Naive thymus-derived CD4-positive, alpha-beta T cell (primary cell): ENCODE results near the gene ANKRD34A. TPM values are rescaled to one million over a fixed set of nuclear protein-coding genes. Genes with fewer than 3 reads are reported as not detected.
A peak's percentile ranks its signal among the peaks of the same experiment; 100 is the strongest.

Experiments used
- ATAC-seq: fragments of 150-1000 bp; cut with Tn5 transposase; 2 replicates; pipeline ENCODE4 v1.10.0; 2021; ENCODE audit warnings: mild to moderate bottlenecking, moderate library complexity
- CTCF ChIA-PET: fragments of 350-600 bp; sonication (Branson Sonifier 250); formaldehyde crosslinking; loops from one replicate; lab custom pipeline; 2021; ENCODE audit warnings: antibody characterized with exemption; lab: Charles Lee
- POLR2A ChIA-PET: fragments of 350-600 bp; sonication (Branson Sonifier 250); formaldehyde crosslinking; loops from one replicate; lab custom pipeline; 2021; ENCODE audit warnings: antibody characterized with exemption, inconsistent platforms; lab: Charles Lee
- DNase-seq, 9 donors: peaks; one replicate each; pipeline versions ENCODE4 v3.0.0 to v3.0.0-alpha.2; 2020 to 2022; ENCODE audit warnings: mixed read lengths in 1 of 9
- H3K27ac ChIP-seq: one replicate; pipeline ENCODE4 v1.7.0; 2013; ENCODE audit warnings: mild to moderate bottlenecking, low read depth, low read length, moderate library complexity
- H3K27me3 ChIP-seq, 2 donors: one replicate each; pipeline ENCODE4 v1.7.0; 2013; ENCODE audit warnings: low read length in 2 of 2, mild to moderate bottlenecking in 2 of 2, moderate library complexity in 2 of 2; ENCODE audit not compliant: control insufficient read depth in 2 of 2, insufficient read depth in 2 of 2
- H3K36me3 ChIP-seq, 3 experiments: 1 replicate in 2 of 3; 2 replicates in 1 of 3; pipeline ENCODE4 v1.7.0; 2013; ENCODE audit warnings: low read length in 3 of 3, mild to moderate bottlenecking in 3 of 3, moderate library complexity in 1 of 3; ENCODE audit not compliant: insufficient read depth in 3 of 3, control insufficient read depth in 2 of 3
- H3K4me1 ChIP-seq, 2 donors: one replicate each; pipeline ENCODE4 v1.7.0; 2013; ENCODE audit warnings: low read length in 2 of 2, mild to moderate bottlenecking in 2 of 2, moderate library complexity in 1 of 2; ENCODE audit not compliant: control insufficient read depth in 2 of 2, insufficient read depth in 2 of 2
- H3K4me3 ChIP-seq: 2 replicates; pipeline ENCODE4 v1.7.0; 2013; ENCODE audit warnings: mild to moderate bottlenecking, low read length
- H3K9me3 ChIP-seq, 3 experiments: 1 replicate in 2 of 3; 2 replicates in 1 of 3; pipeline ENCODE4 v1.7.0; 2013; ENCODE audit warnings: low read length in 3 of 3; ENCODE audit not compliant: control insufficient read depth in 2 of 3
- H3K27ac Mint-ChIP-seq, 9 donors: one replicate each; pipeline ENCODE4 v1.8.0; 2020 to 2022; ENCODE audit warnings: mixed read lengths in 9 of 9, mild to moderate bottlenecking in 8 of 9, moderate library complexity in 5 of 9, inconsistent platforms in 2 of 9
- H3K27me3 Mint-ChIP-seq, 5 donors: one replicate each; pipeline ENCODE4 v1.8.0; 2021 to 2022; ENCODE audit warnings: mixed read lengths in 5 of 5, mild to moderate bottlenecking in 1 of 5
- H3K36me3 Mint-ChIP-seq, 5 donors: one replicate each; pipeline ENCODE4 v1.8.0; 2020 to 2022; ENCODE audit warnings: mixed read lengths in 5 of 5, mild to moderate bottlenecking in 3 of 5, inconsistent platforms in 1 of 5
- H3K4me1 Mint-ChIP-seq, 7 donors: one replicate each; pipeline ENCODE4 v1.8.0; 2020 to 2022; ENCODE audit warnings: mixed read lengths in 7 of 7, mild to moderate bottlenecking in 3 of 7, inconsistent platforms in 1 of 7
- H3K4me3 Mint-ChIP-seq, 10 donors: one replicate each; pipeline ENCODE4 v1.8.0; 2020 to 2022; ENCODE audit warnings: mild to moderate bottlenecking in 10 of 10, mixed read lengths in 10 of 10, moderate library complexity in 6 of 10, inconsistent platforms in 2 of 10
- H3K9me3 Mint-ChIP-seq, 11 donors: one replicate each; pipeline ENCODE4 v1.8.0; 2020 to 2022; ENCODE audit warnings: mixed read lengths in 11 of 11, mild to moderate bottlenecking in 4 of 11, inconsistent platforms in 1 of 11, moderate library complexity in 1 of 11
- intact Hi-C, 2 donors: fragments of 100-400 bp; cut with micrococcal nuclease; formaldehyde crosslinking; loops; one replicate each; pipeline ENCODE4 v1.15.1; 2023
- polyA plus RNA-seq, 2 donors: library from polyadenylated mRNA; unstranded; fragments of 300-500 nt; fragmentation: Illumina TruSeq; gene quantifications; one replicate each; pipeline ENCODE4 v1.2.3, GENCODE V29; 2021
- total RNA-seq, 6 experiments: library from RNA in 5 of 6; stranded (reverse) in 5 of 6; gene quantifications; 1 replicate in 5 of 6; 2 replicates in 1 of 6; pipeline ENCODE4 v1.2.3 and lab custom pipeline; 2021 to 2026

Gene ANKRD34A
- total and polyA plus RNA-seq, 7 experiments from 2014 or later = 0.11 to 1.5 (median 0.66) TPM

DNA sequence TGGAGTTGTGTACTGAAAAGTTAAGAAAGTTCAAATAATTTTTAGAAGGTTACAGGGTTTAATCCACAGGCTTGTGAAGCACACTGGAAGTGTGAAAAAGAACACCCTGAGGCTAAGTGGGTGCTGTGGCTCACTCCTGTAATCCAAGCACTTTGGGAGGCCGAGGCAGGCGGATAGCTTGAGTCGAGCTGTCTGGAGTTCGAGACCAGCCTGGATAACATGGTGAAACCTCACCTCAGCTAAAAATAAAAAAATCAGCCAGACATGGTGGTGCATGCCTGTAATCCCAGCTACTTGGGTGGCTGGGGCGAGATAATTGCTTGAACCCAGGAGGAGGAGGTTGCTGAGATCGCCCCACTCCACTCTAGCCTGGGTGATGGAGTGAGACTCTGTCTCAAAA lies 22.2 kb upstream of the ANKRD34A start:
- no peak overlapping the region for H3K4me3 Mint-ChIP-seq

DNA sequence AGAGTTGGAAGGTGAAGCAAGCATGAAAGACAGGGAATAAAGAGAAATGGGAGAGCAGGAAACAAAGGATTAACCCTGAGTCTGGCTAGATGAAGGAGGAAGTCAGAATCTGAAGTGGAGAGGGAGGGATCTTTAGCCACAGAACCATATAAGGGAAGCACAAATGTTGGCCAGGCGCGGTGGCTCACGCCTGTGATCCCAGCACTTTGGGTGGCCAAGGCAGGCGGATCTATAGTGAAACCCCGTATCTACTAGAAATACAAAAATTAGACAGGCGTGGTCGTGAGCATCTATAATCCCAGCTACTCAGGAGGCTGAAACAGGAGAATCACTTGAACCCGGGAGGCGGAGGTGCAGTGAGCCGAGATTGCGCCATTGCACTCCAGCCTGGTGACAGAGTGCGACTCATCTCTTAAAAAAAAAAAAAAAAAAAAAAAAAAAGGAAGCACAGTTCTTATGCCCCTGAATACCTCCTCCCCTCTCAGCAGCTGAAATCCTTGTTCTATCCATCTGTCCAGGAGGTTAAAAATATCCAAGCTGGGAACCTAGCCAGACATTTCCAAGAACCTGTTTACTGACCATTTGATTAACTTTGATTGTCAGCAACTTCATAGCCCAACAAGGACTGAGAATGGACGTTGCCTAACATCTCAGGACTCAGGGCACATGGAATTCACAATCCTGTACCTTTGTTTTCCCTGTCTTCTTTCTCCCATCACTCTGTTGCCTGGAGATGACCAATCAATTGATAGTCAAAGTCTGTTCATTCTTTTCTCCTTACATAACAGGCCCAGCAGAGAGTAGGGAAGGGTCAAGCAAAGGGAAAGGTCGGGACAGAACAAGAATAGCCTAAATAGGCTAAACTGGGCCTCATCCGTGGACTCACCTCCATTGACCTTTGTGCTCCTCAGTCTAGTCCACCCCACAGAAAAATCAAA lies 21.4 kb upstream of the ANKRD34A start:
- ChIA-PET CTCF (interaction anchor here (0.9 to 1.2 kb wide), 2 partner anchors 8 to 11 kb away, joined by 3 to 4 read pairs; partner anchors contain the start of gene TXNIP), POLR2A (interaction anchor here (0.6 to 24.3 kb wide), 3 partner anchors 14 to 20 kb away, joined by 3 to 1779 read pairs (median 6); partner anchors contain the start of genes HJV and TXNIP)
- Mint-ChIP-seq H3K36me3 (peaks cover 0 to 4% (median 0%) of the 10 kb centered on the region in 5 donors), H3K27me3 (no peaks in the 10 kb centered on the region), H3K9me3 (peaks cover 0 to 4% (median 0%) of the 10 kb centered on the region in 11 donors), H3K27ac (peak overlapping the region in 7 of 9 donors; percentile 60 to 97 (median 79)), H3K4me3 (peak overlapping the region in 9 of 10 donors; percentile 51 to 74 (median 62)), H3K4me1 (peaks cover 33 to 71% (median 48%) of the 10 kb centered on the region in 7 donors)
- H3K4me1 ChIP-seq = peaks cover 45 to 73% of the 10 kb centered on the region in 2 donors
- peak overlapping the region; percentile 40 for H3K27ac ChIP-seq
- DNase-seq = no peak
- intact Hi-C loops = no loop called here
- peak; percentile 58 for ATAC-seq
- no peaks in the 10 kb centered on the region for H3K27me3 ChIP-seq
- H3K36me3 ChIP-seq = no peaks in the 10 kb centered on the region
- H3K9me3 ChIP-seq = no peaks in the 10 kb centered on the region
- no peak overlapping the region for H3K4me3 ChIP-seq

More for the DNA sequence above, 22.2 kb upstream of the ANKRD34A start:
- Histone ChIP-seq H3K27me3 (no peaks in the 10 kb centered on the region), H3K36me3 (no peaks in the 10 kb centered on the region), H3K4me1 (peaks cover 38 to 73% of the 10 kb centered on the region in 2 donors), H3K27ac (peak overlapping the region; percentile 40), H3K9me3 (no peaks in the 10 kb centered on the region), H3K4me3 (no peak overlapping the region)
- peaks cover 0 to 4% (median 0%) of the 10 kb centered on the region in 11 donors for H3K9me3 Mint-ChIP-seq
- no peaks in the 10 kb centered on the region for H3K27me3 Mint-ChIP-seq
- peaks cover 41 to 68% (median 56%) of the 10 kb centered on the region in 7 donors for H3K4me1 Mint-ChIP-seq
- DNase-seq (no peak), ATAC-seq (no peak)
- intact Hi-C loops = no loop called here
- peaks cover 0 to 5% (median 1%) of the 10 kb centered on the region in 5 donors for H3K36me3 Mint-ChIP-seq
- H3K27ac Mint-ChIP-seq = peak overlapping the region in 1 of 9 donors; percentile 53
- POLR2A ChIA-PET = interaction anchor here (1.5 to 24.3 kb wide), 2 partner anchors 18 to 24 kb away, joined by 3 to 1779 read pairs; partner anchors contain the start of genes HJV and TXNIP
- CTCF ChIA-PET = interaction anchor here (0.9 to 1.2 kb wide), 2 partner anchors 9 to 10 kb away, joined by 3 to 4 read pairs; partner anchors contain the start of gene TXNIP

DNA sequence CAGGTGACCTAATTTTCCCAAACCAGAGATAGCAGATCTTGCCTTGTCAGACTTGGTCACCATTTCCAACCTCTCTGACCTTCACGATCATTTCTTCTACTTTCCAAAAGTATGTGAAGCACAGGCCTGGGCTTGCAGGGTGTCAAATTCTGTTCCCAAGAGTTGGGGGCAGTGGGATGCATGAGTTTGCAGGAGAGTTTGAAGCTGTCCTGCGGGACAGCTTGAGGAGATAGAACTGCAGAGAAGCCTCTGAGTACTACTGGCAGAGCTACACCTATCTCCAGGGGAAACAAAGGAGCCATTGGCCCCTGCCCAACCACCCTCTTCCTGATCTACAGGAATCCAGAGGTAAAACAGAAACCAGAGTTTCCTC lies 20.7 kb upstream of the ANKRD34A start:
- Histone ChIP-seq H3K4me1 (peaks cover 50 to 76% of the 10 kb centered on the region in 2 donors), H3K36me3 (no peaks in the 10 kb centered on the region), H3K9me3 (no peaks in the 10 kb centered on the region), H3K4me3 (no peak overlapping the region), H3K27me3 (no peaks in the 10 kb centered on the region), H3K27ac (peak overlapping the region; percentile 40)
- Mint-ChIP-seq H3K4me1 (peaks cover 27 to 72% (median 42%) of the 10 kb centered on the region in 7 donors), H3K27me3 (no peaks in the 10 kb centered on the region), H3K4me3 (peak overlapping the region in 9 of 10 donors; percentile 51 to 76 (median 65)), H3K27ac (peak overlapping the region in 7 of 9 donors; percentile 70 to 97 (median 85)), H3K9me3 (peaks cover 0 to 4% (median 0%) of the 10 kb centered on the region in 11 donors), H3K36me3 (peaks cover 0 to 3% (median 0%) of the 10 kb centered on the region in 5 donors)
- intact Hi-C loops = no loop called here
- ATAC-seq (peak; percentile 1), DNase-seq (no peak)
- ChIA-PET POLR2A (interaction anchor here (0.9 to 24.3 kb wide), 5 partner anchors 19 to 52 kb away, joined by 5 to 1779 read pairs (median 5); partner anchors contain the start of genes ANKRD34A, HJV, LIX1L and POLR3GL), CTCF (interaction anchor here (0.7 to 1.4 kb wide), 2 partner anchors 8 to 11 kb away, joined by 5 to 6 read pairs; partner anchors contain the start of gene TXNIP)

DNA sequence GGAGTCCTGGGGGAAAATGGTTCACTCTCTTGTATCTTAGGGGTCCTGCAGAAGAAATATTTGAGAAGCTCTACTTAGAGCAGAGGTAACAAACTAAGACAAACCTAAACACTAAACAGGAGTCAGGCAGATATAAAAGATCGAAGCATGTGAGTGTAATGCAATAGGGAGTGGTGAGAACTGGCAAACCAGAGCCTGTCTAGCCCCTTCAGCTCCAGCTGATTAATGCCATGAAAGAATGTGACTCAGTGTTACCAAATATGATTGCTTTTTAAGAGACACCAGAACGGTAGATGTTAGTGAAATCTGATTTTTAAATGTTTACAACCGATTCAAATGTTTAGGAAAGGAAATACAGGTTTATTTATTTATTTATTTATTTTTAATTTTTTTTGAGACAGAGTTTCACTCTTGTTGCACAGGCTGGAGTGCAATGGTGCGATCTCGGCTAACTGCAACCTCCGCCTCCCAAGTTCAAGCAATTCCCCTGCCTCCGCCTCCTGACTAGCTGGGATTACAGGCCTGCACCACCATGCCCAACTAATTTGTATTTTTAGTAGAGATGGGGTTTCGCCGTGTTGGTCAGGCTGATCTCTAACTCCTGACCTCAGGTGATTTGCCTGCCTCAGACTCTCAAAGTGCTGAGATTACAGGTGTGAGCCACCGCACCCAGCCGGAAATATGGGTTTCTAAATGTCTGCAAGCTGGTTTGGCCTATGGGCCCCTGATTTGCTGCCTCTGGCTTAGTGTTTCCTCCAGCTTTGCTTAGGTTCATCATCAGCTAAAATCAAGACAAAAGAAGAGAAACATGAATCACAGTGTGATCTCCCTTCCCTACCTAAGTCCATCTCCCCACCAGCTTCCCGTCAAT lies 19.8 kb upstream of the ANKRD34A start:
- peak overlapping the region in 7 of 9 donors; percentile 70 to 97 (median 85) for H3K27ac Mint-ChIP-seq
- ATAC-seq = no peak
- peaks cover 21 to 70% (median 40%) of the 10 kb centered on the region in 7 donors for H3K4me1 Mint-ChIP-seq

DNA sequence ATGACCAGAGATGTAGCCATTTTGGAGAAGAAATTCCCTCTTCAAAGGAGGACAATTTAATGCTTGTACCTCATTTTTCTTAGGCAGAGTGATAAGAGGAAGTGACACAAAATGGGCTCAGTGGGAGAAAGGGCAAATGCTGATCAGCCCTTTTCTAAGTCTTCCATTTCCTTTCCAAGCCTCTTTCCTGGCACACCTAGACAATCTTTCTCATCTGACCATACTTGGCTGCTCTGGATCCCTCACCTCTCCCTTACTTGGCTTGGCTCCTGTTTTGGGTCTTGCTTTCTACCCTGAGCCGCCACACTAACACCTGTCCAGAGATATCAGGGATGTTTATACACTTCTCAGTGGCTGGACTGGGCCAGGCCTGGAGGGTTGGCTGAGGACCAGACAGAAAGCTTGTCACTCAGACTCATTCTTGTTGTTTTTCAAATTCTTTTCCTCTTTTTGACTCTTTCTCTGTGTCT lies 18.9 kb upstream of the ANKRD34A start:
- intact Hi-C loops = no loop called here
- ChIA-PET POLR2A (interaction anchor here (7.4 to 24.3 kb wide), 2 partner anchors 19 to 21 kb away, joined by 89 to 1779 read pairs; partner anchors contain the start of genes ANKRD34A, HJV, POLR3GL and TXNIP), CTCF (interaction anchor here (0.6 to 8.1 kb wide), 2 partner anchors 10 to 20 kb away, joined by 3 to 193 read pairs; partner anchors contain the start of gene TXNIP)
- Histone ChIP-seq H3K36me3 (no peaks in the 10 kb centered on the region), H3K27ac (peak overlapping the region; percentile 82), H3K4me3 (no peak overlapping the region), H3K4me1 (peaks cover 69 to 84% of the 10 kb centered on the region in 2 donors), H3K9me3 (no peaks in the 10 kb centered on the region), H3K27me3 (no peaks in the 10 kb centered on the region)
- no peak for DNase-seq
- ATAC-seq = no peak
- Mint-ChIP-seq H3K27ac (peak overlapping the region in 6 of 9 donors; percentile 1 to 83 (median 22)), H3K4me3 (peak overlapping the region in 5 of 10 donors; percentile 0 to 37 (median 27)), H3K9me3 (no peaks in the 10 kb centered on the region), H3K4me1 (peaks cover 12 to 61% (median 31%) of the 10 kb centered on the region in 7 donors), H3K36me3 (no peaks in the 10 kb centered on the region), H3K27me3 (no peaks in the 10 kb centered on the region)

More for the DNA sequence above, 19.8 kb upstream of the ANKRD34A start:
- CTCF ChIA-PET = interaction anchor here (0.7 to 1.4 kb wide), 2 partner anchors 9 to 12 kb away, joined by 5 to 6 read pairs; partner anchors contain the start of gene TXNIP
- peak overlapping the region; percentile 40 for H3K27ac ChIP-seq
- H3K36me3 Mint-ChIP-seq = peaks cover 0 to 3% (median 0%) of the 10 kb centered on the region in 5 donors
- no peaks in the 10 kb centered on the region for H3K27me3 Mint-ChIP-seq
- H3K9me3 ChIP-seq = no peaks in the 10 kb centered on the region
- H3K9me3 Mint-ChIP-seq = peaks cover 0 to 4% (median 0%) of the 10 kb centered on the region in 11 donors
- H3K4me1 ChIP-seq = peaks cover 60 to 83% of the 10 kb centered on the region in 2 donors
- H3K4me3 Mint-ChIP-seq = peak overlapping the region in 9 of 10 donors; percentile 51 to 76 (median 66)
- POLR2A ChIA-PET = interaction anchor here (0.9 to 24.3 kb wide), 5 partner anchors 18 to 53 kb away, joined by 5 to 1779 read pairs (median 5); partner anchors contain the start of genes ANKRD34A, HJV, LIX1L and POLR3GL
- no peaks in the 10 kb centered on the region for H3K27me3 ChIP-seq
- H3K36me3 ChIP-seq = no peaks in the 10 kb centered on the region
- DNase-seq = peak in 2 of 9 donors; percentile 13 to 37
- H3K4me3 ChIP-seq = no peak overlapping the region
- intact Hi-C loops = no loop called here
